Neural progenitor cell (in vitro differentiated cells): ENCODE data around the gene SAPCD1. TPM values are rescaled to one million over a fixed set of nuclear protein-coding genes. Genes with fewer than 3 reads are reported as not detected.

Experiments
- DNase-seq: peaks from one replicate; pipeline ENCODE4 v3.0.0-alpha.2; 2016; ENCODE audit warnings: low spot score
- H2AFZ ChIP-seq: fragments of 200-600 bp; sonication (generic); replicated peaks from 2 replicates; pipeline ENCODE4 v1.6.1; 2016; ENCODE audit warnings: antibody characterized with exemption
- H3F3A ChIP-seq: fragments of 200-600 bp; sonication (generic); 2 replicates; pipeline ENCODE4 v1.6.1; 2016; ENCODE audit warnings: antibody characterized with exemption, low read depth
- H3K27ac ChIP-seq: fragments of 200-600 bp; sonication (generic); 2 replicates; pipeline ENCODE4 v1.5.1; 2016; ENCODE audit warnings: mild to moderate bottlenecking
- H3K27me3 ChIP-seq: fragments of 200-600 bp; sonication (generic); 2 replicates; pipeline ENCODE4 v1.6.1; 2016; ENCODE audit warnings: mild to moderate bottlenecking, moderate library complexity
- H3K36me3 ChIP-seq: fragments of 200-600 bp; sonication (generic); 2 replicates; pipeline ENCODE4 v1.5.1; 2016
- H3K4me1 ChIP-seq: fragments of 200-600 bp; sonication (generic); 2 replicates; pipeline ENCODE4 v1.6.1; 2016; ENCODE audit warnings: mixed run types
- H3K4me2 ChIP-seq: fragments of 200-600 bp; sonication (generic); 2 replicates; pipeline ENCODE4 v1.6.1; 2016
- H3K4me3 ChIP-seq: fragments of 200-600 bp; sonication (generic); 2 replicates; pipeline ENCODE4 v1.5.1; 2016
- H3K79me2 ChIP-seq: fragments of 200-600 bp; sonication (generic); 2 replicates; pipeline ENCODE4 v1.6.1; 2016; ENCODE audit warnings: low read depth
- H3K9ac ChIP-seq: fragments of 200-600 bp; sonication (generic); 2 replicates; pipeline ENCODE4 v1.6.1; 2016
- H3K9me3 ChIP-seq: fragments of 200-600 bp; sonication (generic); 2 replicates; pipeline ENCODE4 v1.5.1; 2016; ENCODE audit warnings: low read depth
- H4K20me1 ChIP-seq: fragments of 200-600 bp; sonication (generic); 2 replicates; pipeline ENCODE4 v1.6.1; 2016; ENCODE audit warnings: low read depth
- H3K27ac Mint-ChIP-seq: 3 replicates; pipeline ENCODE4 v1.8.0; 2021; ENCODE audit warnings: mixed read lengths
- H3K27me3 Mint-ChIP-seq: 2 replicates; pipeline ENCODE4 v1.8.0; 2022; ENCODE audit warnings: low read depth, mild to moderate bottlenecking, inconsistent platforms, moderate library complexity, mixed read lengths; ENCODE audit not compliant: insufficient read depth
- H3K36me3 Mint-ChIP-seq: 3 replicates; pipeline ENCODE4 v1.8.0; 2021; ENCODE audit warnings: mixed read lengths
- H3K4me1 Mint-ChIP-seq: 3 replicates; pipeline ENCODE4 v1.8.0; 2021; ENCODE audit warnings: mixed read lengths
- H3K4me3 Mint-ChIP-seq: 3 replicates; pipeline ENCODE4 v1.8.0; 2021; ENCODE audit warnings: mild to moderate bottlenecking, moderate library complexity, mixed read lengths
- H3K9me3 Mint-ChIP-seq: 3 replicates; pipeline ENCODE4 v1.8.0; 2020; ENCODE audit warnings: mixed read lengths
- CTCF ChIP-seq: fragments of 200-600 bp; sonication (generic); IDR thresholded peaks from 2 replicates; pipeline ENCODE4 v1.5.1; 2017; ENCODE audit warnings: antibody characterized with exemption, mild to moderate bottlenecking
- EZH2 ChIP-seq: fragments of 200-600 bp; sonication (generic); IDR thresholded peaks from 2 replicates; pipeline ENCODE4 v1.6.1; 2017; ENCODE audit warnings: antibody characterized with exemption, mild to moderate bottlenecking, moderate library complexity
- EZH2phosphoT487 ChIP-seq: fragments of 200-600 bp; sonication (generic); IDR thresholded peaks from 2 replicates; pipeline ENCODE4 v1.6.1; 2017; ENCODE audit warnings: antibody characterized with exemption
- total RNA-seq: library from RNA; depleted of rRNA; stranded (reverse); fragments of >200 nt; gene quantifications from 2 replicates; pipeline ENCODE4 v1.2.3, GENCODE V29; 2015; ENCODE audit warnings: low replicate concordance

SAPCD1 gene
- total RNA-seq, 1 donor from 2014 or later, result 11.9 TPM

GRCh38 chr6:31734247-31734820, 28.1 kb upstream of the SAPCD1 start:
- no peak for TF ChIP-seq EZH2
- TF ChIP-seq EZH2phosphoT487, result no peak
- H3K36me3 ChIP-seq, result peaks cover 5% of the 10 kb centered on the region
- peaks cover 36% of the 10 kb centered on the region for H3K79me2 ChIP-seq
- Mint-ChIP-seq H3K4me1 (peaks cover 61% of the 10 kb centered on the region), H3K27me3 (no peaks in the 10 kb centered on the region), H3K27ac (peak overlapping the region; percentile 75), H3K9me3 (no peaks in the 10 kb centered on the region), H3K4me3 (peak overlapping the region; percentile 94), H3K36me3 (peaks cover 21% of the 10 kb centered on the region)
- no peak for DNase-seq
- H2AFZ ChIP-seq, result no peak overlapping the region
- peaks cover 21% of the 10 kb centered on the region for H4K20me1 ChIP-seq
- H3F3A ChIP-seq, result peaks cover 75% of the 10 kb centered on the region
- H3K27me3 ChIP-seq, result no peaks in the 10 kb centered on the region
- peak overlapping the region; percentile 99 for H3K4me2 ChIP-seq
- H3K4me1 ChIP-seq, result peaks cover 33% of the 10 kb centered on the region
- no peaks in the 10 kb centered on the region for H3K9me3 ChIP-seq
- H3K4me3 ChIP-seq, result peak overlapping the region; percentile 92
- no peak overlapping the region for H3K27ac ChIP-seq
- no peak overlapping the region for H3K9ac ChIP-seq

GRCh38 chr6:31734821-31735406, 27.5 kb upstream of the SAPCD1 start:
- DNase-seq, result peak; percentile 53
- H3K4me1 Mint-ChIP-seq, result peaks cover 66% of the 10 kb centered on the region
- peaks cover 21% of the 10 kb centered on the region for H3K36me3 Mint-ChIP-seq
- H3K27me3 Mint-ChIP-seq, result peaks cover 2% of the 10 kb centered on the region
- peaks cover 5% of the 10 kb centered on the region for H3K36me3 ChIP-seq
- peak overlapping the region; percentile 67 for H3K9ac ChIP-seq
- H3K4me3 ChIP-seq, result peak overlapping the region; percentile 92
- peaks cover 36% of the 10 kb centered on the region for H3K79me2 ChIP-seq
- H3K27ac ChIP-seq, result peak overlapping the region; percentile 16
- peaks cover 21% of the 10 kb centered on the region for H4K20me1 ChIP-seq
- peaks cover 71% of the 10 kb centered on the region for H3F3A ChIP-seq
- peaks cover 34% of the 10 kb centered on the region for H3K4me1 ChIP-seq
- no peaks in the 10 kb centered on the region for H3K27me3 ChIP-seq
- TF ChIP-seq CTCF (no peak), EZH2phosphoT487 (no peak), EZH2 (no peak)
- peak overlapping the region; percentile 94 for H3K4me3 Mint-ChIP-seq
- H3K9me3 Mint-ChIP-seq, result no peaks in the 10 kb centered on the region
- H3K4me2 ChIP-seq, result peak overlapping the region; percentile 99
- H3K9me3 ChIP-seq, result no peaks in the 10 kb centered on the region
- no peak overlapping the region for H2AFZ ChIP-seq
- H3K27ac Mint-ChIP-seq, result peak overlapping the region; percentile 100

DNA sequence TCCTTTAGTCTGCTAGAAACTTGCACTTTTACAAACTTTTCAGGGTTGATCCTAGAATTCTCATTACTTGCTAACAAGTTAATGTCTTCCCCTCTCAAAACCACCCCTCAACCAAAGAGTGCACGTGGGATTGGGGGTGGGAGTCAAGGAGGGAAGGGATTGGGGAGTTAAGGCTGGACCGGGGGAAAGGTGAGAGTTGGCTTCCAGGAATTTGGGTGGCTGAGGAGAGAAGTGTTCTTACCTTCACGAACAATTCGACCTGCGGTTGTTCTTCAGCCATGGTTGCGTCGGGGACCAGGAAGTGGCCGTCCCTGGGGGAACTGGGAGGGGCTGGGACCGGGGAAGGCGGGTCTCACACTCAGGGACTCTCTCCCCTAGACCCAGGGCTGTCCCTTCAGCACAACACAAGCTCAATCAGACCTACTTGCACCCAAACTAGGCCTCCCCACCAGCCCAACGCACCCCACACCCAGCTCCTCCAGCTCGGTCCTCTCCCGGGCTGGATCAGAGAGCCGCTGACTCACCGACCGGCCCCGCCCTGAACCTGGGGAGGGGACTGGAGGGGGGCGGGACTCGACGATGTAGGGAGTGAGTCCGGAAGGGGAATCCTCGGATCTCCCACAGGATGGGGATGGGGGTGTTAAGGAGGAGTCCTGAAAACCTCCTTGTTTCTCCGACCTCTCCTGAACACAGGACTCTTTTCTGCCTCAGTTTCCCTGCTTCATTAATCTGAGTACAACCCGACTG, 26.3 kb upstream of the SAPCD1 start, which contains the start of gene CLIC1:
Gene CLIC1 (minus strand): TSS at position 510 of the 747 bp plus-strand sequence. CDS start 230 bp downstream, at position 280.
- H3K27me3 Mint-ChIP-seq, result peaks cover 2% of the 10 kb centered on the region

More for the DNA sequence above, 26.3 kb upstream of the SAPCD1 start, which contains the start of gene CLIC1:
- peak within 1 kb of the TSS; percentile 67 for H3K9ac ChIP-seq
- peaks cover 5% of the 10 kb centered on the region for H3K36me3 ChIP-seq
- peaks cover 15% of the 10 kb centered on the region for H4K20me1 ChIP-seq
- H3K79me2 ChIP-seq, result peaks cover 47% of the 10 kb centered on the region
- no peaks in the 10 kb centered on the region for H3K9me3 ChIP-seq
- no peaks in the 10 kb centered on the region for H3K27me3 ChIP-seq
- peaks cover 68% of the 10 kb centered on the region for H3K4me1 Mint-ChIP-seq
- peak within 1 kb of the TSS; percentile 100 for H3K27ac Mint-ChIP-seq
- peak within 1 kb of the TSS; percentile 99 for H3K4me2 ChIP-seq
- H3K27ac ChIP-seq, result peak within 1 kb of the TSS; percentile 85
- H3K4me3 ChIP-seq, result peak within 1 kb of the TSS; percentile 92
- TF ChIP-seq EZH2 (no peak), CTCF (no peak), EZH2phosphoT487 (no peak)
- H3K4me1 ChIP-seq, result peaks cover 43% of the 10 kb centered on the region
- H3F3A ChIP-seq, result peaks cover 71% of the 10 kb centered on the region
- H3K4me3 Mint-ChIP-seq, result peak within 1 kb of the TSS; percentile 94
- H3K9me3 Mint-ChIP-seq, result no peaks in the 10 kb centered on the region
- DNase-seq, result peak; percentile 88
- H2AFZ ChIP-seq, result peak within 1 kb of the TSS; percentile 1
- peaks cover 17% of the 10 kb centered on the region for H3K36me3 Mint-ChIP-seq
